HG02610 (cell line): Measurements from ENCODE around the gene NDFIP1.

Experiments
- ATAC-seq: cut with Tn5 transposase; IDR thresholded peaks from one replicate; pipeline ENCODE4 v1.9.1; 2021; ENCODE audit warnings: mild to moderate bottlenecking, moderate library complexity; ENCODE audit not compliant: unreplicated experiment

NDFIP1 gene

DNA sequence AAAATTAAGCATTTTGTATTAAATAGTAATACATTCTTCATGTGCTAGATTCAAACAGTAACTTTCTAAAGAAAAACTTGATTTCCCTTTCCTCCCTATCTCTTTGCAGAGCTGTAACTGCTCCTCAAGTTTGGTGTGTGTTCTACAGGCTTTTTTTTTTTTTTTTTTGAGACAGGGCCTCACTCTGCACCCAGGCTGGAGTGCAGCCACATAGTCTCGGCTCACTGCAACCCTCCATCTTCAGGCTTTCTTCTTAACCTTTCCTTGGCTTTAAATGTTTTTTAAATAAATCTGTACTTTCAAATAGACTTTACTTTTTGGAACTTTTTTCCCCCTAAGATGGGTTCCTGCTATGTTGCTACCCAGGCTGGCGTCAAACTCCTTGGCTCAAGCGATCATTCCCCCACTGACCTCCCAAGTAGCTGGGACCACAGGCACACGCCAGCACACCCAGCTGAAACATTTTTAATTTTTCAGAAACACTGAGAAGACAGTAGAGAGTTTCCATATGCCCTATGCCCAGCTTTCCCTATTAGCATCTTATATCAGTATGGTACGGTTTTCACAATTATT, 9.1 kb downstream of the NDFIP1 start:
- ATAC-seq: no peak

DNA sequence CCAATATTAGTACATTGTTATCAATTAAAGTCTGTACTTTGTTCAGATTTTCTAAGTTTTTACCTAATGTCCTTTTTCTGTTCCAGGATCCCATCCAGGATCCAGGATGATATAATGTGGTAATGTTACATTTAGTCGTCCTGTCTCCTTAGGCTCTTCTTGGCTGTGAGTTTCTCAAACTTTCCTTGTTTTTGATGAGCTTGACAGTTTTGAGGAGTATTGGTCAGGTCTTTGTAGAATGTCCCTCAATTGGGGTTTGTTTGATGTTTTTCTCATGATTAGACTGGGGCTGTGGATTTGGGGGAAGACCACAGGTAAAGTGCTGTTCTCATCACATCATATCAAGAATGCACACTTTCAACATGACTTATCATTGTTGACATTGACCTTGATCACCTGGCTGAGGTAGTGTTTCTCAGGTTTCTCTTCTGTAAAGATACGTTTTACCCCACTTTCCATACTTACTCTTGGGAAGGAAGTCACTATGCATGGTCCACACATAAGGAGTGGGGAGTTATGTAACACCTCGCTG, 9.6 kb downstream of the NDFIP1 start:
- ATAC-seq: peak; percentile 48

DNA sequence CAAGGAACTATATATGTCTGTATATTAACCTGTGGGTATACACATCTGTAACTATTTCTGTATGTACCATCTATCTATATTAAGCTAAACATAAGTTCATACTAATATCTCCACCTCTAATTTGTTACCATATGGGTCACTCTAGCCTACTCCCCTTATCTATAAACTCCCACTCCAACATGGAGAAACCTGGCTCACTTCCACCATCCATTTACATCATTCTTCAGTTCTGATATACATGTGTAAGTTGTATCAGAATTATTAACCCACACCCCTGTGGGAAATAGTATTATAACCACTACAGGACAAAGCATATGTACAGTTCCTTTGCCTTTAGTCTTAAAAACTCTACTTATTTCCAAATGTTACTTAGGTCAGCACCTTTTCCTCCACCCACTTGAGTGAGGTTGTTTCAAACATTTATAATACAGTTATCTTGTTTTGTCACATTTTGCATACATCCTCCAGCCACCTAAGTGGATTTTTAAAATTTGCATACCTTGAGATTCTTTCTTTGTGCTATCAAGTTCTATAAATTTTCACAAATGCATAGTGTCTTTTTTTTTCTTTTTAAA, 10.6 kb downstream of the NDFIP1 start:
- no peak for ATAC-seq

GRCh38 chr5:142120247-142120935, 11.8 kb downstream of the NDFIP1 start:
- ATAC-seq: no peak

DNA sequence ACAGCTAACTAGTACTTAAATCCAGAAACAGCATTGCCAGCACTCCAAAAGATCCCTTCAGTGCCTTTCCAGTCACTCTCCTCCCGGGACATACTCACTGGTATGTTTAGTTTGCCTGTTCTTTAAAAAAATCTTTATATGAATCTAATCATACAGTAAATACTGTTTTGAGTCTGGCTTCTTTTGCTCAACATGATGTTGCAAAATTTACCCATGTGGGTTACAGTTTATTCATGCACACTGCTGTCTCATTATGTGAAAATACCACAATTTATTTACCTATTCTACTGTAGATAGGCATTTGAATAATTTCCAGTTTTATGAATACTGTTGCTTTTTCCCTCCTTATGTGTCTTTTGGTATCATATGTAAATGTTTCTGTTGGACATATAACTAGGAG, 13.5 kb downstream of the NDFIP1 start:
- ATAC-seq: no peak

GRCh38 chr5:142125378-142125777, 16.8 kb downstream of the NDFIP1 start:
- ATAC-seq: no peak

DNA sequence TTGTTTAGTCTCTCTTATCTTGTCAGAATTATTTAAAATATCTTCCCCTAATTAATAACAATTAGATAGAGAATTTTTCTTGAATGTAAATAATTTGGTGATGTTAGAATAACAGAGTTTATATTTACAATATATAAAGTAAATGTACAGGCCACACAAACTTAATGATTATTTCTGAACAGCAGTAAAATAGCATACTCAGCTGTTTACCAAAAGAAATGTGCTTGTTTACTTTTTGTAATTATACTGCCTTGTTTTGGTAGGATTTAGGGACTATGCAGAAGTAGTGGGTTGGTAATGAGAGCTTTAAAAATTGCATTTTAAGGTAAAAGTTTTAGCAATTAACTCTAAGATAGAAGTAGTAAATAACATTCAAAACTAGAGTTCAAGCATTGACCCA, 17.4 kb downstream of the NDFIP1 start:
- ATAC-seq: no peak

- ATAC-seq: no peak
These were observed 20.2 kb downstream of the NDFIP1 start for GRCh38 chr5:142128675-142129208.

GRCh38 chr5:142129446-142130066, 21.0 kb downstream of the NDFIP1 start:
- ATAC-seq: no peak

DNA sequence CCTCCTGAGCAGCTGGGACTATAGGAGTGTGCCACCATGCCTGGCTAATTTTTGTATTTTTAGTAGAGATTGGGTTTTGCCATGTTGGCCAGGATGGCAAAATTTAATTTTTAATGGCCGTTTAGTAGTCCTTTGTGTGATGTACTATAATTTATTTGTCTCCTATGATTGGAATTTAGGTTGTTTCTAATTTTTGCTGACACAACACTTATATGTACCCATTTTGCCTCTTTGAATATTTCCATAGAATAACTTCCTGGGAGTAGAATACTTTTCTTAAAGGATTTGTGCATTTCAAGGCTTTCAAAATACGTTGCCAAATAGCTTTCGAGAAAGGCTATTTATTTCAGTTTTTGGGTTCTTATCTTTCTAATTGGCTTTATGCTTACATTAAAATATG, 22.8 kb downstream of the NDFIP1 start:
- ATAC-seq: no peak

DNA sequence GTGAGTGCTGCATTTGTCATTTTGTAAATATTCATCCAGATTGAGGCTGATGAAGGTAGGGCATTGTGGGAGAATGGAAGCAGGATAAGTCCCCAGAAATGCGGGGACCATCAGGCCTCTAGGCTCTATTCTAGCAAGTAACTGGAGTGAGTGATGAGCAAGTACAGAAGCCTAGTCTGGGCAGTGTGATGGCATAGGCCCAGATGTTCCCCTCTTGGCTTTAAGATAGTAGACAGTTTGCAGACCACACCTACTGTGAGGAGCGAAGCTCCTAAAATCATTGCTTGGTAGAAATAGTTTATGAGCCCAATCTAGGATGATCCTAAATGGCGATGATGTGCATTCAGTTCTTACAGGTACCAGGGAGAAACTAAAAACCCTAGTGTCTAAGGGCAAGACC, 24.3 kb downstream of the NDFIP1 start:
- ATAC-seq: no peak

GRCh38 chr5:142133330-142134206, 25.0 kb downstream of the NDFIP1 start:
- ATAC-seq: no peak

DNA sequence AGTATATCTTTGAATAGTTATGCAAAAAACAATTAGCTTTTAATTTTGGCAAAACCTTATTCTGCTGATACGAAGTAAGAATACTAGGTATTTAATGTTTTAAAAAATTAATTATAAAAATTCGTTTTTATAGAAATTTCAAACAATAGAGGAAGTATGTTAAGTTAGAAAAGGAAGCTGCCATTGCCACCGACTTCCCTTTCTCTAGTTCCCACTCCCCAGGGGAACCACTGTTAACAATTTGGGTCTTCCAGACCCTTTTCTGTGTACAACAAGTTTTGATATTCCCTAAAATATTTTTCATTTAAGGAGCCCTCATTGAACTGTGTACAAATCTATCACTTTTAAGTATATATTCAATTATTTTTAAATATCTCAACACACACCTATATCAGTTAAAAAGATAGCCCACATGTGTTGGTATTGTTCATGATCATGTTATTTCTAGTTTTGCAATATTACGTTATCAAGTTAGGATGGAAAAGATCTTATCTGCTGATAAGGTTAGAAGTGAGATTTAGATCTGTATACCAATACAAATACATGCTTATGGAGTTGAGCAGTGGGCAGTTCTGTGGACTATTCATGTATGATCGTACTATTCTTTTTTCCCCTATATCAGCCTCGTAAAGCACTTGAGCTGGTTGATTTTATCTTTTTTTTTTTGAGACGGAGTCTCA, 25.9 kb downstream of the NDFIP1 start:
- ATAC-seq: no peak

DNA sequence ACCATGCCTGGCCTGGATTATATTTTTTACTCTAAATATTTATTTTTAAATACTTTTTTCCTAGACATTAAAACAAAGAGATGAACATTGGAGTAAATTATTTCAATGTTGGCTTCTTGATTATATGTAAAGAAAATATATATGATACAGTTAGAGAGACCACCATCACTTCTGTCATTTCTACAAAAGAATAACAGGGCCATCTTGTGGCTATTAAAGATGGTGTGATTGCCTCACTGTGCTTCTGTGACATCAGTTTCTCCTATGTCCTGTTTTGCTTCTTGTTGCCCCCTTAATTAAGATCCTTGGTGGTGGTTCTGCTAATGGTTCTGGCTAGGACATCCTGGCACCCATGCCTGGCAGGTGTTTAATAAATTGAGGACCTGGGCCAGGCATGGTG, 32.9 kb downstream of the NDFIP1 start:
- ATAC-seq: no peak

- no peak for ATAC-seq
These were observed 35.3 kb downstream of the NDFIP1 start for GRCh38 chr5:142143878-142144277.

DNA sequence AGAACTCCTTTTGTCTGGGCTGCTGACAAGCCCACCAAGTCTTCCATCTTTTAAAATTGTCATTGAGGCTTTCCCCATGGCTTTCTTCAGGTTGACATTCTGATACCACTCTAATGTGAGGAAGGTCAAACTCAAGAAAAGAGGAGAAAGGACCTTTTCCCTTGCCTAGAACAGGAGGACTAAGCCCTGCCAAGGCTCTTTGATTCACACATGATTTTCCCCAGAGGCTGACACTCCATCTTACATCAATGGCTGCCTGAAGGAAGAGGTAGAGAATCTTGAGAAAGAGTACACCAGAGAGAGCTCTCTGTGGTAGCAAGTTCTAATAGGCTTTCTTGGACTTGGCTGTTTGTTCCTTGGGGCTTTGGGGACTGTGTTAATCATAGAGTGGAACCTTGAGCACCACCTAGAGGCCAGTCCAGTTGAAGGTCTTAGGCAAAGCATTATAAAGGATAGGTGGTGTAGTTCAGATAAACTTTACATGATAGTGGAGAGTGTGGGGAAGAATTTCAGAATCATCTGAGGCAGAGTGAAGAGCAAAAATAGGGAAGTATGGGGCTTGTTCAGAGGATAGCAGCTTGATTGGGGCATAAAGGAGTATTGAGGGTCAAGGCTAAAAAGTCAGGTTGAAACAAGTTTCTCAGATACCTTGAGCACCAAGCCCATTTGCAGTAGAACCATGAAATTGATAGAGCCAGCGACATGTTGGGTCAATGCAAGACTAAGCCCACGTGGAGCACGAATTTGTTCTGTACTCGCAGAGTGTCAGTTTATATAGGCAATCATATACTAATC, 36.7 kb downstream of the NDFIP1 start:
- peak; percentile 83 for ATAC-seq

DNA sequence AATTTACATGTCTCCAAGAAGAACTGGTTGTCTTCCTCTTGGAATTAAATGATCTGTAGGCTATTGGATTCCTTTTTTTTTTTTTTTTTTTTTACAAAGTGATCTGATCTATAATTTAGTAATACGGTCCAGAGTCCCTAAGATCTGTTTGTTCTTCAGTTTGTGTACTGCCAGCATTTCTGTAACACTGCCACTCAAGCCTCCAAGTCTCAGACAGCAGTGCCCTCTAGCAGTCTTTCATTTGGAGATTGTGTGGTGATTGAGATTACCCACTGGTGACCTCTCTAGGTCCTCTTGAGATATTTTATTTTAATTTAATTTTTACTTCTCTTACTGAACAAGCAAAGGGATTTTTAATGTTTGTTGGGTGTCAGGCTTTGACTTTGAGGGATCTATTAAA, 40.8 kb downstream of the NDFIP1 start:
- ATAC-seq: no peak

GRCh38 chr5:142150431-142150830, 41.9 kb downstream of the NDFIP1 start:
- no peak for ATAC-seq
